ENCODE data around the gene ZBTB32. TPM values are rescaled to one million over a fixed set of nuclear protein-coding genes. Genes with fewer than 3 reads are reported as not detected.

ZBTB32 gene
- total and polyA plus RNA-seq, 4 donors = 0.47 TPM; not detected in 3

- TF ChIP-seq HNF4A (conservative IDR thresholded peaks at IDR 0.05) (no peak), RXRA (IDR thresholded peaks at IDR 0.05) (no peak)
Observed at GRCh38 chr19:35734889-35735288, 30.5 kb downstream of the ZBTB32 start (continued).

GRCh38 chr19:35736913-35737886 is 32.8 kb downstream of the ZBTB32 start:
- 92% methylated on average over 22 of the region's 22 CpGs for WGBS
- H3K9me3 ChIP-seq (ENCODE audit: control insufficient read depth in 4 of 4, low read length in 3 of 4) = no peaks in the 10 kb centered on the region

More at GRCh38 chr19:35736913-35737886, 32.8 kb downstream of the ZBTB32 start:
- Histone ChIP-seq H3K27me3 (ENCODE audit: control insufficient read depth in 4 of 4, insufficient read depth in 4 of 4, low read length in 3 of 4) (no peaks in the 10 kb centered on the region), H3K36me3 (ENCODE audit: control insufficient read depth in 4 of 4, insufficient read depth in 3 of 4, low read depth in 1 of 4, low read length in 3 of 4) (peaks cover 12 to 58% (median 20%) of the 10 kb centered on the region in 4 donors), H3K27ac (ENCODE audit: low read depth in 1 of 2, low read length in 2 of 2) (no peak overlapping the region), H3K4me1 (ENCODE audit: control insufficient read depth in 4 of 4, insufficient read depth in 4 of 4, low read length in 3 of 4) (peaks cover 5 to 34% (median 11%) of the 10 kb centered on the region in 4 donors), H3K4me3 (ENCODE audit: low read depth in 1 of 3, low read length in 3 of 3) (no peak overlapping the region), H3K9ac (ENCODE audit: low read depth in 1 of 2, low read length in 2 of 2) (no peak overlapping the region)
- no peak for DNase-seq (ENCODE audit: low spot score)
- TF ChIP-seq ATF3 (IDR thresholded peaks at IDR 0.05) = no peak
- no peak for TF ChIP-seq RXRA (IDR thresholded peaks at IDR 0.05)
- TF ChIP-seq FOXA2 (IDR thresholded peaks at IDR 0.05) = no peak
- TF ChIP-seq MAX (IDR thresholded peaks at IDR 0.05) = no peak
- TF ChIP-seq SP1 (IDR thresholded peaks at IDR 0.05) = no peak
- TF ChIP-seq JUND (IDR thresholded peaks at IDR 0.05) = no peak
- no peak for TF ChIP-seq ZBTB33 (IDR thresholded peaks at IDR 0.05)
- TF ChIP-seq HNF4G (IDR thresholded peaks at IDR 0.05) = no peak
- TF ChIP-seq REST (IDR thresholded peaks at IDR 0.05) = no peak
- no peak for TF ChIP-seq CTCF (IDR thresholded peaks at IDR 0.05; ENCODE audit: low read depth, low read length, missing input control)
- TF ChIP-seq FOXA1 (IDR thresholded peaks at IDR 0.05) = no peak
- TF ChIP-seq HNF4A (conservative IDR thresholded peaks at IDR 0.05) = no peak
- TF ChIP-seq GABPA (IDR thresholded peaks at IDR 0.05 in 1 of 2, conservative IDR thresholded peaks at IDR 0.05 in 1 of 2) = no peak
- no peak for TF ChIP-seq NR2F2 (IDR thresholded peaks at IDR 0.05)
- no peak for TF ChIP-seq TAF1 (conservative IDR thresholded peaks at IDR 0.05)
